K562 (cell line): Measurements from ENCODE around the gene CMSS1. TPM values are rescaled to one million over a fixed set of nuclear protein-coding genes. Genes with fewer than 3 reads are reported as not detected.

Experiments
- BRD4 ChIP-seq: fragments of 200-600 bp; sonication (generic); IDR thresholded peaks from 2 replicates; pipeline ENCODE4 v1.6.1; 2017; ENCODE audit warnings: inconsistent platforms
- BRD9 ChIP-seq: fragments of 450-650 bp; IDR thresholded peaks from 2 replicates; pipeline ENCODE4 v1.6.1; 2018; ENCODE audit warnings: low read depth; ENCODE audit not compliant: partially characterized antibody
- CEBPZ ChIP-seq: fragments of 150-350 bp; IDR thresholded peaks from 2 replicates; pipeline ENCODE4 v1.6.1; 2014; ENCODE audit warnings: low read depth, mild to moderate bottlenecking, low read length, borderline replicate concordance
- NCOA6 ChIP-seq: fragments of 450-650 bp; IDR thresholded peaks from 2 replicates; pipeline ENCODE4 v1.6.1; 2017; ENCODE audit warnings: mild to moderate bottlenecking
- NFIX ChIP-seq: fragments of 250-450 bp; sonication (Bioruptor Pico); IDR thresholded peaks from 2 replicates; pipeline ENCODE4 v1.4.0; 2020; ENCODE audit warnings: low read depth, mild to moderate bottlenecking, moderate library complexity
- YBX1 ChIP-seq: fragments of 450-650 bp; IDR thresholded peaks from 2 replicates; pipeline ENCODE4 v1.7.1; 2016; ENCODE audit warnings: mild to moderate bottlenecking
- ZBTB12 ChIP-seq: fragments of 250-450 bp; sonication (Bioruptor Pico); IDR thresholded peaks from 2 replicates; pipeline ENCODE4 v1.4.0; 2020
- ZBTB33 ChIP-seq: sonication (generic); formaldehyde crosslinking; IDR thresholded peaks from 2 replicates; pipeline ENCODE4 v1.8.1; 2023; ENCODE audit warnings: mild to moderate bottlenecking, missing genetic modification reagents
- ZFPM2 ChIP-seq: fragments of 250-450 bp; sonication (Bioruptor Pico); IDR thresholded peaks from 2 replicates; pipeline ENCODE4 v1.5.1; 2022; ENCODE audit warnings: mild to moderate bottlenecking
- ZNF274 ChIP-seq: IDR thresholded peaks from 2 replicates; pipeline ENCODE4 v1.6.1; 2011; ENCODE audit warnings: low read depth, mild to moderate bottlenecking, low read length, moderate library complexity, borderline replicate concordance
- polyA plus RNA-seq, 8 experiments: library from polyadenylated mRNA; depleted of rRNA in 4 of 8; stranded (reverse) in 5 of 8; unstranded in 3 of 8; fragments of >200 nt; fragmentation: Nextera tagmentation in 2 of 8; fragmentation: Illumina TruSeq in 1 of 8; extraction: Ambion mirVana in 2 of 8; extraction: Trizol in 1 of 8; gene quantifications; 2 replicates each; pipeline versions ENCODE4 v1.2.1 to v1.2.3, GENCODE V29; 2011 to 2014; ENCODE audit warnings: inconsistent platforms in 1 of 8, missing spikeins in 1 of 8
- total RNA-seq, 7 experiments: library from RNA; depleted of rRNA in 6 of 7; stranded (reverse); fragments of >200 nt in 6 of 7; fragmentation: Illumina TruSeq in 2 of 7; extraction: Trizol in 2 of 7; gene quantifications; 2 replicates each; pipeline versions ENCODE4 v1.2.1 to v1.2.3, GENCODE V29; 2011 to 2021; ENCODE audit warnings: low replicate concordance in 1 of 7

Gene CMSS1
- total and polyA plus RNA-seq, 9 of the 15 experiments (the other 6 are each of a cell fraction or from before 2014, with no cell fraction given), result 46.9 to 109 (median 72.3) TPM

GRCh38 chr3:99891610-99892285 is 74.1 kb downstream of the CMSS1 start (continued):
- TF ChIP-seq ZBTB12 (CRISPR knock-in tag) (no peak), NFIX (CRISPR knock-in tag) (no peak), ZFPM2 (no peak), BRD4 (no peak), ZBTB33 (CRISPR knock-in tag) (no peak), ZNF274 (no peak), CEBPZ (no peak), YBX1 (no peak), NCOA6 (no peak), BRD9 (no peak)
